AG08396 (cell line): Measurements from ENCODE around the gene RXRB.
A peak's percentile ranks its signal among the peaks of the same experiment; 100 is the strongest.
"Not testable (repeated sequence)": the region's sequence is repeated elsewhere in the genome, so short reads cannot be mapped to it uniquely, and the experiment has no call there.

Experiments used
- DNase-seq: peaks from one replicate; pipeline ENCODE4 v3.0.0; 2012; ENCODE audit warnings: low spot score, mixed read lengths

Gene RXRB

DNA sequence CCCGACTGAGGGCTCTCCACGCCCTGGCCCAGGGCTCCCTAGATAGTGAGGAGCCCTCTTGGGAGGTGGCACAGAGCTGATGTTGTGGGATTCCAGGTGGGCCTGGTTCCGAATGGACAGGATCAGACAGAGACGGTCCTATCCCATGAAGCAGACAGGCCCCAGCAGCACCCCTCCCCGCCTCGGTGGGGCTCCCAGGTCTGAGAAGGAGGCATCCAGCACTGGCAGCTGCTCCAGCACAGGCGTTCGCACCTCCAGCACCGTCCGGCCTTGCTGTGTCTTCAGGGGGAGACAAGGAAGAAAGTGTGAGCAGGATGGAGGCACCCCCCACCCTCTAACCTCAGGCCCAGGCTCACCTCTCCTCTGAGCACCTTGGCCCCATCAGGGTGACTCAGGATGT is 36.9 kb downstream of the RXRB start:
- DNase-seq: no peak

DNA sequence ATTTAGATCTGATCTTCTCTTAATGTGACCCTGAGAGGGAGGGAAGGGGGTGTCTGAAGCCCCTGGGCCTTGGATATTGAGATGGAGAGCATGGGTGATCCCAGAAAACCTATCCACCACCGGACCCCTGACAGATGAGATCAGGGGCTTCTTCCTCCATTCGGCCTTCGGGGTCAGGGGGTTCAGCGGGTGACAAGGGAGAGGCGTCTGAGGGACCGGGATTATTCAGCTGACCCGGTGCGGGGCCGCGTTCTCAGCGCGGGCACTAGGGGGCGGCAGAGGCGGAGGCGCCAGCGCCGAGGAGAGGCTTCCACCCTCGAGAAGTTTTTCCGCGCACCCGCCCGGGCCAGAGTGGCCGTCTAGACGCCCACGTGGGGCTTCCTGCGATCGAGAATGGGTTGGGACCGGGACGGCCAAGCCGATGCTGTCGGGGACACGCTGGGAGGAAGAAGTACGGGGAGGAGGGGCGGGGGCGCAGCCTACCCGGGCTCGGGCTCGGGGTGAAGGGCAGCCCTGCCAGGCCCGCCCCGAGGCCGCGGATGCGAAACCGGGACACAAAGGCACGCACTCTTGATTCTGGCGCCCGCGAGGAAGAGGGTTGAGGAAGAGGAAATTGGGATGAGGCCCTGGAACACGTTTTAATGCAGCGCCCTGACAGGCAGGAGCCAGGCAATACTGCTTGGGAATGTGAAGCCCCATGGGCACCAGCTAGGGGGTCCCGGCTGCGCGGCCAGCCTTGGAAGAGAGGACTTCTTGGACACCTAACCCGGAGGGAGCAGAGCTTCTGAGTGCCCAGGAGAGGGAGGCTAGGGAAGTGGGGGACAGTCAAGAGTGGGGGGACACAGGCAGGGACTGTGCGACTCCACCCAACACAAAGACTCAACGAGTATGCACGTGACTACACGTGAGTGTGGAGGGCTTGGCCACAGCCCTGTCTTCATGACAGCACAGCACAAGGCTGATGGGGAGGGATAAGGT is 38.8 kb downstream of the RXRB start:
- peak; percentile 91 for DNase-seq

DNA sequence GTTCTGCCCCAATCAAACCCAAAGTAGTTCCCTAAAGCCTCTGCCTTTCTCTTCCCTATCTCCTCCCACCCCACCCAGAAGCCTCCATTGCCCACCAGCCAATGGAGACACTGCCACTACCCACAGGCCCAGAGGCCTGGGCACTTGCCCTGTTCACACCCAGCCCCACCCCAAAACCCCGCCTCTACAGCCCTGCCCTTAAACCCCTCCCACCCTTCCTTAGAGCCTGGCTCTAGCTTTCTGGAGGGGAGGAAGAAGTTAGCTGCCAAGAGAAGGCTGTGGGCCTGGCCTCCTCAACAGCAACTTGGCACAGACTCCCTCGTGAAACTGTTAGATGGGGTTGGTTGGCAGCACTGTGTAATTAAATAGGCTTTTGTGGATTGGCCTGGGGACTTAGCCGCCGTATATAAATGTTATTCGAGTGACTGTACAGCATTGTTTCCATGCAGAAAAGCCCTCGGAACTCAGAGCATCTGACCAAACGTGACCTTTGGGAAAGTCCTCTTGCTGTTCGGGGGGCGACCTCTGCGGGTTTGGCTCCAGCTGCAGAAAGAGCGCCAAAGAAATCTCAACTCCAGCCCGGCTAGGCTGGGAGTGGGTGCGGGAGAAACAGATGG is 39.6 kb downstream of the RXRB start:
- DNase-seq: peak; percentile 89

DNA sequence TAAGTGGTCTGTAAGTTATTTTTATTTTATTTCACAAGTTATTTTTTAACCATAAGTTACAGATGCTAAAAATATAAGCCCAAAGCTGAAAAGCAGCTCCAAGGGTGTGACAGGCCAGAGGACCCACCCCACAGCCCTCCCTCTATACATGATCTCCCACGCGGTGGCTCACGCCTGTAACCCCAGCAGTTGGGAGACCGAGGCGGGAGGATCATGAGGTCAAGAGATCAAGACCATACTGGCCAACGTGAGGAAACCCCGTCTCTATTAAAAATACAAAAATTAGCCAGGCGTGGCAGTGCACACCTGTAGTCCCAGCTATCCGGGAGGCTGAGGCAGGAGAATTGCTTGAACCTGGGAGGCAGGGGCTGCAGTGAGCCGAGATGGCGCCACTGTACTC is 40.4 kb downstream of the RXRB start:
- no peak for DNase-seq

DNA sequence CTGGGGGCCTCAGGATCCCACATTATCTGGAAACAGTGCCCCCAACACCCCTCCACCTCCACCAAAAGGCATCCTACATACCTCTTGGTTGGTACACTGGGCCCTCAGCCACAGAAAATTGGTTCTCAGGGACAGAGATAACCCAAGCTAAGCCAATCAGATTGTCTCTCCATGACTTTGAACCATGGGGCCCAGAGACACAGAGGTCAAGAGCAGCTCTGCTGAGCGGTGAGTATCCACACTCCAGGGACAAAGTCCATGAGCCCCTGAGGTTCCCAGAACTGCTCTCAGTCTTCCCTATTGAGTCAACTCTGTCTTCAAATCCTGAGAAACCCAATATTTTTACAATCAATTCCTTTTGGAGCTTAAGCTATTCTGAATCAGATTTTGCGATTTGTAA is 43.5 kb downstream of the RXRB start:
- no peak for DNase-seq

DNA sequence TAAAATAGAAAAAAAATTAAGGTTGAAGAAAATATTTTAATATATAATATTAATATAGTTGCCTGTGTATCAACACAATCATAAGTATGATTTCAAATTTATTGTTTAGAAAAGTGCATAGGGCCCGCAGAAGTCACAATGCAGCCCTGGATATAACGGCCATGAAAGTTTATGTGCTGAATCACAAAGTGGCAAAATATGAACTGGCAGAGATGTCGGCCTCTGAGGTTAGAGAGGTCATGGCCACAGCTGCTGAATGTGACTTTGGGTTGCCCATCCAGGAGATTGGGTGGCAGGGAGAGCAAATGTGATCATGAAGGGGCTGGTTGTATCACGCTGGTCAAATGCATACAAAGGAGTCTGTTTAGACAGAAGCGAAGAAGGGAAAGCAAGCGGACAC is 43.9 kb downstream of the RXRB start:
- no peak for DNase-seq

DNA sequence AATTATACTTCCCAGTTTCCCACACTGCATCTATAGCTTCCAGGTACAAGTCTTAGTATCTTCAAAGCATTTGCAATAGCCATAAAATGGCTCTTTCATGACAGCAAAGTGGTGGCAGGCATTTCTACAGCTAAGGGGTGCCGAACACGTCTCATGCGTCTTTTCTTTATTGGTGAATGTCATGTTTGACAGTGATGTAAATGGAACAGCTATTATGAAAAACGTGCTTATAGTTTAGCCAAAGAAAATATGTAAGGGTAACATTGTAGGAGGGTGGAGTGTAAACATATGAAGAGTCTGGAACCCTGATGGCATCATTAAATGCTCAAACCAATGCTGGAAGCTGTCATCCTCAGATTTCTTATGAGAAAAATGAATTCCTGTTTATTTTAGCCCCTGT is 46.1 kb downstream of the RXRB start:
- DNase-seq: no peak

DNA sequence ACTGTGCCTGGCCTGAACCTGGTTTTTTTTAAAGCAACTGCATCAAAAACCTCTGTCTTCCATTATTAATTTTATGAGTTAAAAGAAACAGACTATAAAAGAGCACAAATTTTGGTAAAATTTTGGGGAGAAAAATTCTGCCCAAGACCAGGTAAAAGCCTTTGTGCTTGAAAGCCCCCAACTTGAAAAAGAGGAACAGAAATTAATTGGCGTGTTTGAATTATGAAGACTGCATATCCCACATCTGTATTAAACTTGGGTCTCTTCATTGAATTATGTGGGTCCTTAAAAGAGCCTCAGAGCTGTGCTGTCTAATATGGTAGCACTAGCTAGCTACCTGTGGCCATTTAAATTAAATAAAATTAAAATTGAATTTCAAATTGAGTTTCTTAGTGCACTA is 49.4 kb downstream of the RXRB start:
- DNase-seq: no peak

DNA sequence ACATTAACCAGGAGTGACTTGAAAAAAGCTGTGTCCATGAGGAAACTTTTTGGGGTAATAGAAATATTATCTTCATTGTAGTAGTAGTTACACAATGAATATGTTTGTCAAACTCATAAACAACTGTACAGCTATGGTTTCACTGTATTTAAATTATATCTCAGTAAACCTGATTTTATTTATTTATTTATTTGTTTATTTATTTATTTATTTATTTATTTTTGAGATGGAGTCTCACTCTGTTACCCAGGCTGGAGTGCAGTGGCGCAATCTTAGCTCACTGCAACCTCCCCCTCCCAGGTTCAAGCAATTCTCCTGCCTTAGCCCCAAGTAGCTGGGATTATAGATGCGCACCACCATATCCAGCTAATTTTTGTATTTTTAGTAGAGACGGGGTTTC is 49.9 kb downstream of the RXRB start:
- DNase-seq: not testable (repeated sequence)

DNA sequence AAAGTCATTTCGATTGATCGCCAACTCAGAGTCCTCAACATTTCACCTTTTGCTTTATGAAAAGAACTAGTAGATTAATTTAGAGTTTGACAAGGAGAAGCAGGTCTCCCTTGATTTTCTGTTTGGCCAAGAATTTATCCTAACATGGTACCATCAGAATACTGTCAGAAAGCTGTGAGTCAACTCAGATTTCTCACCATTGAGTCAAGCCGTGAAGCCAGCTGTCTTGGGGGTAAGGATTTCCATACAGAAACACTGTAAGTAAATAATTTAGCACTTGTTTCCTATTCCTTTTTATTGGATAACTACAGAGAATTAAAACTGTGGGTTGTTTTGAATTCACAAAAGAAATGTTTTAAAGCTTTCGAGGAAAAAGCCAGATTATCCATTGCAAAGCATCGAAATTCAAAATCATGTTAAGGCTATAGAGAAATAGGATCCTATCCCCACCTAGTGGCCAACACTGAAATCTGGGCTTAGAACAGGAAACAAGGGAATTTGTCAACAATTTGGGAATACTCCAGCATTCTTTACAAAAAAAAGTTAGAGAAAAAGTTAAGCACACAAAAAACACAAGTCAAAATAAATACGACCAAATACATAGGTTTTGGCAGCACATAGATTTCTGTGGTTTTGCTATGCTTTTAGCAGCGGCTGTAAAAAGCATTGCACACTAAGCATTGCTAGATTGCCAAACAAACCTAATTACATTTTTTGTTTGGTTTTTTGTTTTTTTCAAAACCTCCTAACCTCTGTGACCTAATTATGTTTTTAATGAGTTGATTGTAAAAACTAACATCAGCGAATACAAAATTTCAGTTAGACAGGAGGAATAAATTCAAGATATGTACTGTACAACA is 52.4 kb downstream of the RXRB start:
- peak; percentile 56 for DNase-seq

DNA sequence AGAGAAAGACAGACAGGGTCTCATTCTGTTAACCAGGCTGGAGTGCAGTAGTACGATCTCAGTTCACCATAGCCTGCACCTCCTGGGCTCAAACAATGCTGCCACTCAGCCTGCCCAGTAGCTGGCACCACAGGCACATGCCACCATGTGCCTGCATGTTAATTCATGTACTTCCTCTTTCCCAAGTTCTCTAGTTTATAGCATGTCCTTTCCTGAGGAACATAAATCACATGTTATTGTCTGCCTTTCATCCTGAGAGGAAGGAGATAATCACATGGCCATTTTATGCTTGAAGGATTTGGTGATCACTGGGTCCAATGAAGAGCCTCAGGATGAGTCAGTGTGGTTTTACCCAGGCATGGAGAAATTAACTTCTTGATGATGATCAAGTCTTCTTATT is 56.1 kb downstream of the RXRB start:
- no peak for DNase-seq
